Measurements from ENCODE around the gene S100A1.
"Not testable (repeated sequence)": the region's sequence is repeated elsewhere in the genome, so short reads cannot be mapped to it uniquely, and the experiment has no call there.

The S100A1 gene

DNA sequence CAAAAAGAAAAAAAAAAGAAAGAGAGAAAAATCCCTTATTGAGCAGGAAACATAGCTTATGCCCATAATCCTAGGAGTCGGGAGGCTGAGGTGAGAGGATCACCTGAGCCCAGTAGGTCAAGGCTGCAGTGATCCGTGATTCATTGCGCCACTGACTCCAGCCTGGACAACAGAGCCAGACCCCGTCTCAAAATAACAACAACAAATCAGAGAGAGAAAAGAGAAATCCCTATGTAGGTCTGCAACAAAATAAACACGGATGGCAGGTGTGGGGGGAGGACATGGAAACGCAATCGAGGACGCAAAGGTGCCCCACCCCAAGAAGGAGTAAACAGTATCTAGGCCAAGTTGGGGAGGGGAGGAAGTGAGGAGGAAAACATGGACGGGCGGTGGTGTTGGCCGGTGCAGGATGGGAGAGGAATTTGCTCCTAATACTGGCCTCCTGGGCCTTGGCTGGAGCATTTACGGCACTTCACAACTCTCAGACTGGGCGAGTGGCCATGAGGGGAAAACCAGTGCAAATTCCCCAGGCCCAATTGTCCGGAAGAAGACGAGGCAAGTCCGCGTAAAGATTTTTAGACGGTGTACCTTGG lies 5.0 kb downstream of the S100A1 start:
- TF ChIP-seq CTCF (IDR thresholded peaks at IDR 0.05; ENCODE audit: low read depth, low read length): no peak
- DNase-seq (ENCODE audit: extremely low read depth, low read depth): no peak

DNA sequence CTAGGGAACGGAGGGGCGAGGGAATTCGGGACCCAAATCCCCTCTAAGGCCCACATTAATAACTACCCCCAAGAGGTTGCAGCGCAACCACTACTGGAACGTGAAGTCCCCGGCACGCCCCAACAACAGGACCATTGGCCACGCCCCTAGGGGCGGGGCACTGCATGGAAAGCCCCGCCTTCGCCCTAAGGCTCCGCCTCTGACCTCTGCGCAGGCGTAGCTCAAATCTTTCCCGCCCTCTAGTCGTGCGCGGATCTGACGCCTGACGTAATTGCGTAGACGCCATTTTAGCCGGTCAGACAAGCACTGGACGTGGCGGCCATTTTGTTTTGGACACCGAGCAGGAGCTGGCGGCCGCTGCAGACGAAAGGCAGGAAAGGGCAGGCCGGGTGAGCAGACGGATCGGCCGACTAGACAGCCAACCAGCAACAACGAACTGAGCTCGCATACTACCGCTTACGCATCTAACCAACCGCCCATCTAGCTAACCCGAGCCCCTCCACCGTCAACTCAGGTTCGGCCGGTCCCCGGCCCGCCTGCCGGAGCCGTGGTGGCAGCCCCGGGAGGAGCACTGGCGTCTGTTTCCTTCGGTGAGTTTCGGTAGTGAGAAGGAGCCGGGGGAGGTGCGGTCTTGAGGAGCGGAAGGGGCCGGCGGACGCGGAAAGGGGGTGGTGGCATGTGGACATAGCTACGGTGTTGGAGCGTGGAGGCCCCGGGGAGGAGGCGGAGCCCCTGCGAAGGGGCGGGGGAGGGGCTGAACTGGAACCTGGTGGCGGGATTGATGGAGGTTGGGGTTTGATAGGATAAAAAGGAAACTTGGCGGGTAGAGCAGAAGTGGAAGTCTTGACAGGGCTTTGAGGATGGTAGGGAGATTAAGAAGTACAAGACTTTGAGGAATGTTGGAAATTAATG lies 5.8 kb downstream of the S100A1 start, which contains the start of gene CHTOP:
Gene CHTOP, plus strand, starts transcription at position 313 of the 912 bp plus-strand sequence. CDS start 2,523 bp downstream, outside the sequence.
- no peak for TF ChIP-seq CTCF (IDR thresholded peaks at IDR 0.05; ENCODE audit: low read depth, low read length)
- DNase-seq (ENCODE audit: extremely low read depth, low read depth): peak; percentile 97

DNA sequence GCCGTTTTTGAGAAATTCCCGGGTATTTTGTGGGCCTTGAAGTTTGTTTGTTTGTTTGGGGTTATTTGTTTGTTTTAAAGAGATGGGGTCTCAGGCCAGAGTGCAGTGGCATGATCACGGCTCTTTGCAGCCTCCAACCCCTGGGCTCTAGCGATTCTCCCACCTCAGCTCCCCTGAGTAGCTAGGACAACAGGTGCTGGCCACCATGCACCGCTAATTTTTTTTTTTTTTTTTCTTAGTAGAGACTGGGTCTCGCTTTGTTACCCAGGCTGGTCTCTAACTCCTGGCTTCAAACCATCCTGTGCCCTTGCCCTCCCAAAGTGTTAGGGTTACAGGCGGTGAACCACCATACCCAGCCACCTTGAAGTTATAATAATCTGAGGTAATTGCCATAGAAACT lies 7.6 kb downstream of the S100A1 start:
- TF ChIP-seq CTCF (IDR thresholded peaks at IDR 0.05; ENCODE audit: low read depth, low read length): no peak
- DNase-seq (ENCODE audit: extremely low read depth, low read depth): no peak

- DNase-seq (ENCODE audit: extremely low read depth, low read depth): no peak
- no peak for TF ChIP-seq CTCF (IDR thresholded peaks at IDR 0.05; ENCODE audit: low read depth, low read length)
Measured at GRCh38 chr1:153636312-153636711, 8.1 kb downstream of the S100A1 start.

DNA sequence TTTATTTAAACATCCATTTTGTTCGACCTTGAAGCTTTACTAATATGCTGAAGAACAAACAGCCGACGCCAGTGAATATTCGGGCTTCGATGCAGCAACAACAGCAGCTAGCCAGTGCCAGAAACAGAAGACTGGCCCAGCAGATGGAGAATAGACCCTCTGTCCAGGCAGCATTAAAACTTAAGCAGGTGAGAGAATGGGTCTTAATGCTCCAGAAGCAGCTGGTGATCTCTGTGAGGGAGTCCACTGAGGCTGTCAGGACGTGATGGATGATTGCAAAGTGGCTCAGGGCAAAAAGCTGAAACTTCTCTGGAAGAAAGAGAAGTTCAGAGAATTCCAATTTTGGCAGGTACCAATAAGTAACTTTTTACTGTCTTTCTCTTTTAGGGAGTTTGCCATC lies 10.0 kb downstream of the S100A1 start:
- no peak for TF ChIP-seq CTCF (IDR thresholded peaks at IDR 0.05; ENCODE audit: low read depth, low read length)
- no peak for DNase-seq (ENCODE audit: extremely low read depth, low read depth)

GRCh38 chr1:153639280-153639679 lies 11.0 kb downstream of the S100A1 start:
- no peak for DNase-seq (ENCODE audit: extremely low read depth, low read depth)
- TF ChIP-seq CTCF (IDR thresholded peaks at IDR 0.05; ENCODE audit: low read depth, low read length): no peak

DNA sequence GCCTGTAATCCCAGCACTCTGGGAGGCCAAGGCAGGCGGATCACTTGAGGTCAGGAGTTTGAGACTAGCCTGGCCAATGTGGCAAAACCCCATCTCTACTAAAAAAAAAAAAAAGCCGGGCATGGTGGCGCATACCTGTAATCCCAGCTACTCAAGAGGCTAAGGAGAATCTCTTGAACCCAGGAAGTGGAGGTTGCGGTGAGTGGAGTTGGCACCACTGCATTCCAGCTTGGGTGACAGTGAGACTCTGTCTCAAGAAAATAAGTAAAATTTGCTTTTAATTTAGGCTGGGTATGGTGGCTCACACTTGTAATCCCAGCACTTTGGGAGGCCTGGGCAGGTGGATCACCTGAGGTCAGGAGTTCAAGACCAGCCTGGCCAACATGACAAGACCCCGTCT lies 12.0 kb downstream of the S100A1 start:
- DNase-seq (ENCODE audit: extremely low read depth, low read depth): not testable (repeated sequence)
